DOHH2 (cell line): ENCODE data around the gene TBC1D25.

ENCODE experiments used
- EZH2phosphoT487 ChIP-seq: fragments of 200-600 bp; sonication (generic); IDR thresholded peaks from 2 replicates; pipeline ENCODE4 v1.6.1; 2017; ENCODE audit warnings: borderline replicate concordance, mild to moderate bottlenecking, antibody characterized with exemption, low read length, moderate library complexity, mixed read lengths
- TF ChIP-seq, protein P1 (sequence below): fragments of 200-600 bp; sonication (generic); IDR thresholded peaks from one replicate; pipeline ENCODE4 v1.5.1; 2014; ENCODE audit warnings: antibody characterized with exemption, mild to moderate bottlenecking, low read depth, low read length; ENCODE audit not compliant: poor library complexity, severe bottlenecking

DNA sequence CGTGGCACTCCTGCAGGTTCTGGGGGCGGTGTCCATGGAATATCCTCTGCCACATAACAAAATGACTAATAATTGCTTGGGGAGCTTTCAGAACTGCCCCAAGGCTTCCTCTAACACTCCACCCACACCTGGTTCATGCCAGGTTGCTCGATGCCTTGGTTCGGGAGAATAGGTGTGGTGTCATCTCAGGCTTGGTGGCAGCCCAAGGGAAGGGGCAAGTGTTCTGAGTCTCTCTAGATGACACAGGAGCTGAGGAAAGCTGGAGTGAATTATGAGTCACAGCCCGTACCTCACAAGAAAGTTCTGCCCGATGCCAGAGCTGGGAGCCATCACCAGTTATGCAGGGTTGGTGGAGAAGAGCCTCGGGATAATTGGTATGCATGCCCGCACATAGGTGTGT lies 48.9 kb upstream of the TBC1D25 start:
- TF ChIP-seq, protein P1, sequence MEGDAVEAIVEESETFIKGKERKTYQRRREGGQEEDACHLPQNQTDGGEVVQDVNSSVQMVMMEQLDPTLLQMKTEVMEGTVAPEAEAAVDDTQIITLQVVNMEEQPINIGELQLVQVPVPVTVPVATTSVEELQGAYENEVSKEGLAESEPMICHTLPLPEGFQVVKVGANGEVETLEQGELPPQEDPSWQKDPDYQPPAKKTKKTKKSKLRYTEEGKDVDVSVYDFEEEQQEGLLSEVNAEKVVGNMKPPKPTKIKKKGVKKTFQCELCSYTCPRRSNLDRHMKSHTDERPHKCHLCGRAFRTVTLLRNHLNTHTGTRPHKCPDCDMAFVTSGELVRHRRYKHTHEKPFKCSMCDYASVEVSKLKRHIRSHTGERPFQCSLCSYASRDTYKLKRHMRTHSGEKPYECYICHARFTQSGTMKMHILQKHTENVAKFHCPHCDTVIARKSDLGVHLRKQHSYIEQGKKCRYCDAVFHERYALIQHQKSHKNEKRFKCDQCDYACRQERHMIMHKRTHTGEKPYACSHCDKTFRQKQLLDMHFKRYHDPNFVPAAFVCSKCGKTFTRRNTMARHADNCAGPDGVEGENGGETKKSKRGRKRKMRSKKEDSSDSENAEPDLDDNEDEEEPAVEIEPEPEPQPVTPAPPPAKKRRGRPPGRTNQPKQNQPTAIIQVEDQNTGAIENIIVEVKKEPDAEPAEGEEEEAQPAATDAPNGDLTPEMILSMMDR, result no peak
- TF ChIP-seq EZH2phosphoT487, result no peak
